Right lung (tissue), 10 donors: ENCODE results near the gene CNGA2. TPM values are rescaled to one million over a fixed set of nuclear protein-coding genes. Genes with fewer than 3 reads are reported as not detected.
"Not testable (repeated sequence)": the region's sequence is repeated elsewhere in the genome, so short reads cannot be mapped to it uniquely, and the experiment has no call there.

Experiments
- DNase-seq, 2 donors: peaks; one replicate each; pipeline ENCODE4 v3.0.0-alpha.2; 2013
- long read RNA-seq, 8 donors: transcript quantifications; one replicate each; lab custom pipeline, GENCODE V29; 2026
- polyA plus RNA-seq, 5 donors: library from polyadenylated mRNA; unstranded; fragments of 120-200 nt; gene quantifications; one replicate each; pipeline versions ENCODE4 v1.2.1 to v1.2.3, GENCODE V29; 2013; ENCODE audit warnings: inconsistent platforms in 1 of 5, low replicate concordance in 1 of 5; ENCODE audit not compliant: insufficient read length in 5 of 5, insufficient read depth in 1 of 5

The CNGA2 gene
- polyA plus RNA-seq, result not detected
- long read RNA-seq, donor 1, result 0 reads
- long read RNA-seq, donor 2, result 0 reads
- long read RNA-seq, donor 3, result 0 reads
- long read RNA-seq, donor 4, result 0 reads
- long read RNA-seq, donor 5, result 0 reads
- long read RNA-seq, donor 6, result 0 reads
- long read RNA-seq, donor 7, result 0 reads
- long read RNA-seq, donor 8, result 0 reads

DNA sequence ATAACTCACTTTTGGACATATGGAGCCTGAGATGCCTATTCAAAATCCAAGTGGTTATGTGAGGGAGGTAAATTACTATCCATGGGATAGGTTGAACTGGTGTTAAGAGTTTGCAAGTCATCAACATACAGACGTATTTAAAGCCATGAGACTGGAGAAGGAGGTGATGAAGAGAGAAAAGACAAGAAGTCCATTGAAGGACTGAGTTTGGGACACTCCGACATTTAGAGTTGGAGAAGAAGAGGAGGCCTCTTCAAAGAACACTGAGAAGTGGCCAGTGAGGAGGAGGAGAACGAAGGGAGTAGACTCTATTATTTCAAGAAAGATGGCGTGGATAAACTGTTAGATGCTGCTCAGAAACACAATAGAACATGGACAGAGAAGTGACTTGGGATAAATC is at the start of gene CNGA2:
Gene CNGA2 (plus strand): TSS at position 301 of the 400 bp plus-strand sequence. CDS start 3,738 bp downstream, outside the sequence.
- no peak for DNase-seq

DNA sequence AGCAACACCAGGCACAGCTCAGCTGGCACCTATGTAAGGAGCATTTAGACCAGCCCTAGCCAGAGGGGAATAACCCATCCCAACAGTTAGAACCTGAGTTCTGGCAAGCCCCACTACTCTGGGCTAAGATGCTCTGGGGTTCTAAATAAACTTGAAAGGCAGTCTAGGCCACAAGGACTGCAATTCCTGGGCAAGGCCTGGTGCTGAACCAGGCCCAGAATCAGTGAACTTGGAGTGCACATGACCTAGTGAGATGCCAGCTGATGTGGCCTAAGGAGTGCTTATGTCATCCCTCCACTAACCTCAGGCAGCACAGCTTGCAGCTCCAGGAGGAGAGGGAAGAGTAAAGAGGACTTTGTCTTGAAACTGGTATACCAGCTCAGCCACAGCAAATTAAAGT is 46.9 kb upstream of the CNGA2 start:
- no peak for DNase-seq

DNA sequence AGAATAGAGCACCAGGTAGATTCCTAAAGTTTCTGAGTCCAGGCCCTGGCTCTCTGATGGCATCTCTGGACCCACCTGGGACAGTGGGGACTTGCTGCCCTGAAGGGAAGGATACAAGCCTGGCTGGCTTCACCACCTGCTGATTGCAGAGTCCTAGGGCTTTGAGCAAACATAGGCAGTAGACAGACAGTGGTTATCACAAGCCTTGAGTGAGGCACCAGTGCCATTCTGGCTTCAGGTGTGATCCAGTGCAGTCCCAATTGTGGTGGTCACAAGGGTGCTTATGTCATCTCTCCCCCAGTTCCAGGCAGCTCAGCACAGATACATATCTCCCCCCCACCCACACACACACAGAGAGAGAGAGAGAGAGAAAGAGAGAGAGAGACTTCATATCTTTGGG is 45.9 kb upstream of the CNGA2 start:
- no peak for DNase-seq

DNA sequence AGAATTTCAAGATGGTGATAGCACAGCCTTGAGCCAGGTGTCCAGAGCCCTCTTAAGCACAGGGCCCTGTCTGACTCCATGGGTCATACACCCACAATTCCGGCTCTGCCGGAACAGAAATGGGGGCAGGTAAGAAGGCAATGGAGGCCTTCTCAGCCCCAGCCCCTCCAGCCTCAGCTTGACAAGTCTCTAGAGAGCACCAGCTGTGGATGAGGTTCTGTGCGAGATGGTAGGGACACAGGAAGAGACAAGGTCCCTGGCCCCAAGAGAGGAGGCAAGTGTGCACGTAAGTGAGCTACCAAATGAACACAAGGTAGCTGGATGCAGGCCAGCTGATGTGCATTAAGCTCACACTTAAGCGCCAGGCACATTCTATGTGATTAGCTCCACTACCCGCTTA is 41.7 kb upstream of the CNGA2 start:
- no peak for DNase-seq

DNA sequence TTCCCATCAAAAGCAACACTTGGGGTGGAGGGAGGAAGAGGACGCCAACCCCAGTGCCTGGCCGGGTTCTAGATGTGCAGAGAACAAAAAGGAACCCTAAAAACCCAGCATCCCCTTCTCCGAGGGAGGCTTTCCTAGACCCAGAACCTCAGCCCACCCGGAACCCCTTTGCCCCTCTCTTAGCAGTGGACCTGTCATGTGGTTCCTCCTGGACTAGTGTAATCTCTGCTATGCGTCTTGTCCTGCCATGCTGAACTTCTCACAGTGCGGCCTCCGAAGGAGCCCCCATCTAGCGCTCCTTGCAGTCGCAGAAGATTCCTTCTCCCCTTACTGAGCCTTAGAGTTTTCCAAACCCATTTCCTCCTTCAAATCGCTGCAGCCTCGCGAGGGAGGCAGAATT is 40.4 kb upstream of the CNGA2 start:
- no peak for DNase-seq

DNA sequence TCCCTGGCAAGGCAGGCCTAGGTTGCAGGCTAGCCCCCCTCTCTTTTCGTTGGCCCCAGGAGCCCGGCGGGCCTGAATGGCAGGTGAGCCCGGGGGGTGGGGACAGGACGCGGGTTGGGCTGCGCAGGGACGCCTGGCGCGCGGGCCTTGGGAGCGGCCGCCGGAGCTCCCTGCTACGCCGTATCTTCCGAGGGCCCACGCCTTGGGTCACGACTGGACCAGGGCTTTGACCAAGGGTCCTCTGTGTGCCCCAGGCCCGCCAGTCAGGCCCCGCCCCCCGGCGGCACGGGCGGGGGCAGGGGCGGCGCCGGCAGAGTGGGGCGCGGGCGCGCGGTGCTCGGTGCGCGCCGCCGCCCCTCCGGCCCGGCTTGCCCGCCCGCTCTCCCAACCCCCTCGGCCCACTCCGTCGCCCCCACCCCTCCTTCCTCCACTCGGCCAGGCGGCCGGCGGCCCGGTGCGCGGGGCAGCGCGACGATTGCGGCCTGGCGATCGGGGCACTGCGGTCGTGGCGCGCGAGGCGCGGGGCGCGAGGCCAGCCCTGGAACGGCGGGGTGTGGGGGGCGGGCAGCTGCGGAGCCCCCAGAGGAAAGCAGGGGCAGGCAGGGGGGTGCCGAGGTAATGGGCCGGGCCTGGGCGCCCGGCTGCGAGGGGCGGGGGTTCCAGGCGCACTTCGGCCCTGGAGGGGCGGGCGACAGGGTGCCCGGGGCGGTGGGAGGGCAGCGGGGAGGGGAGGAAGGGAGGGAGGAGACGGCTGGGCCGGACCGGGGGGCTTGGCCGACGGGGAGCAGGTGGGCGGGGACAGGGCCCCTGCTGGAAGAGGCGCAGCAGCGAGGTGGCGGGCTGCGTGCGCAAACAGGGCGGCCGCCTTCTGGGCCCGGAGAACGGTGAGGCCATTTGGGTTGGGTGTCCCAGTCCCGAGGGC is 39.6 kb upstream of the CNGA2 start, which contains the start of gene PRRG3:
Gene PRRG3 (plus strand): TSS at position 798 of the 922 bp plus-strand sequence. CDS start 3,357 bp downstream, outside the sequence.
- no peak for DNase-seq

DNA sequence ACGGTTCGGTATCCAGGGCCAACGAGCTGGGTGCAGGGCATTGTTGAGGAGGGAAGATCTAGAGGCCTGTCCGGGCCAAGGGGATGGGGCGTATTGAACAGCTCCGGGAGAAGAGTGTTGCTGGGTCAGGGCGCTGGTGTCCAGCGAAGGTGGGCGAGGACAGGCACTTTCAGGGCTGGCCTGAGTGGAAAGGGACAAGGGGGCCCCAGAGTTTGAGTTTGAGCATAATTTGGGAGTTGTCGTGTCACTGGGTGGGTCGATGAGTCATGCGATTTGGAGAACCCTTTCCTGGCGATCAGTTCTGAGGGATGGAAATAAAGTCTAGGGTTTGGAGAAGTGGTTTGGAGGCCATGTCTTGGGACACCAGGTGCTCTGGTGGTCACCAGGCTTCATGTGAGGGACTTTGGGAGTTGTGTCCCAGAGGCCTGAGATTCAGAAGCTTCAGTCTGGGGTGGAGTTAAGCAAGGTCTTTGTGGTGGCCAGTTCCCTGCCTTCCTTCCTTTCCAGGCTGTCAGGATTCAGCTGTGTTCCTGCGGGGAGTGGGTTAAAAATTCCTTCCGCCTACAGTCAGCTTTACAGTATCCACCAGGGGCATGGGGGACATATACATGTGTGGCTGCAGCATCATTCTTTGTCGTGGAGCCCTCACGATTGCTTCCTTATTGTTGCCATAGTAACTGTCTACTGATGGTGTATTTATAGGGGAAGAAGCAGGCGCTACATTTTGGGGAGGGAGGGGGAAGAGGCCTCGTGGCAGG is 38.8 kb upstream of the CNGA2 start:
- no peak for DNase-seq

DNA sequence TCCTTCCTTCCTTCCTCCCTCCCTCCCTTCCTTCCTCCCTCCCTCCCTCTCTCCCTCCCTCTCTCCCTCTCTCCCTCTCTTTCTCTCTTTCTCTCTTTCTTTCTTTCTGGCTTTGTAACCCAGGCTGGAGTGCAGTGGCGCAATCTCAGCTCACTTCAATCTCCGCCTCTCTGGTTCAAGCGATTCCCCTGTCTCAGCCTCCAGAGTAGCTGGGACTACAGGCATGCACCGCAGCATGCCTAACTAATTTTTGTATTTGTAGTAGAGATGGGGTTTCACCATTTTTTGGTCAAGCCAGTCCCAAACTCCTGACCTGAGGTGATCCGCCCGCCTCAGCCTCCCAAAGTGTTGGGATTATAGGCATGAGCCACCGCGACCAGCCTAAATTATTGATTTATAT is 37.5 kb upstream of the CNGA2 start:
- not testable (repeated sequence) for DNase-seq

DNA sequence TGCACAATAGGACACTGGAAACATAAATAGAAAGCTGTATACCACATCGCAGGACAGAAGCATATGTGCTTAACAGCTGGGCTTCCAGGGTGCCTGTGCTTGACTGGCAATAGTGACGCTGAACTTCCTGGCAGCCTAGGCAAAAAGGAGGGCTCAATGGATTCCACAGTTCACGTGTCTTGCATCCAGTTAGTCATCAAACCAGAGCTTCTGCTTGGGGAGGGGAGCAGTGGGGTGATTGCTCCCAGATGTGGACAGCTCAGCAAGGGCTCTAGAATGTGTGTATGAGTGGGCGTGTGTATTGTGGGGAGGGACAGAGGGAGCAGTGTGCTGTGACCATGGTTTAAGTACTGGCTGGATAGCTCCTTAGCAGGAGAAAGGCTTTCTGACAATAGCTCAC is 37.0 kb upstream of the CNGA2 start:
- DNase-seq, result no peak

DNA sequence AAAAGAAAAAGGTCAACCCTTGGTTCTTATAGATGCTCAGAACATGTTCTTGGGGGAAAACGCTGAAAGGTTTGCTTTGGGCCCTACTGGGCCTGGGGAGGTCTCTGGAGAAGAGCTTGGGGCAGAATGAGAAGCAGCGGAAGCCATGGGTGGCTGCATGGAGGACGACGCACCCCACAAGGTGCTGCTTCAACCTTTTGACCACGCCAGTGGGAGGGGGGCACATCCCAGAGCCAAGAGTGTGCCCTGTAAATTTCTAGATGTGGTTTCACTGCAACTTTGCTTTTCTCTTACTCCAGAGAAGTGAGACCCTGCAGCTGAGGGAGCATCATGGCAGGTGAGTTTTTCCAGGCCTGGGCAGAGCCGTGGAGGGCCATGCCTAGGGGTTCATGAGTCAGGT is 36.1 kb upstream of the CNGA2 start:
- DNase-seq, result no peak

DNA sequence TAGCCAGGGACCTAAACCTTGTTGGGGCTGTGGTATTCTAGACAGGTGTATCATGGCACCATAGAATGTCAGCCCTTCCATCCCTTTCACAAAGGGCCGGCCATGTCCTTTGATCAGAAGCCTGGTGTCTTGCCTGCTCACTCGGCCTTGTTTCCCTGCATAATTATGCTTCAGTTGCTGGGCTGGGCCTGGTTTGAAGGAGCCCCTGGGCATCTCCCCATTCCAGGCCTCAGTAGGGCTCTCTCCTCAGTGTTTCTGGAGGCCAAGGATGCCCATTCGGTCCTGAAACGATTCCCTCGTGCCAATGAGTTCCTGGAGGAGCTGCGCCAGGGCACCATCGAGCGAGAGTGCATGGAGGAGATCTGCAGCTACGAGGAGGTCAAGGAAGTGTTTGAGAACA is 34.8 kb upstream of the CNGA2 start:
- DNase-seq, result no peak

DNA sequence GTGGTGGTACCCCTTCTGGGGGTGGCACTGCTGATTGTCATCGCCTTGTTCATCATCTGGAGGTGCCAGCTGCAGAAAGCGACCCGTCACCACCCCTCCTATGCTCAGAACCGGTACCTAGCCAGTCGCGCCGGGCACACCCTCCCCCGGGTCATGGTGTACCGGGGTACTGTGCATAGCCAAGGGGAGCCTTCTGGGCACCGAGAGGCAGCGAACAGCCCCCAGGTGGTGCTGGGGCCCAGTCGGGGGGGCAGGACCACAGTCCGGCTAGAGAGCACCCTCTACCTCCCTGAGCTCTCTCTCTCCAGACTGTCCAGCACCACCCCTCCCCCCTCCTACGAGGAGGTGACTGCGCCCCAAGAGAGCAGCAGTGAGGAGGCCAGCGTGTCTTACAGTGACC is 34.0 kb upstream of the CNGA2 start:
- DNase-seq, result no peak

DNA sequence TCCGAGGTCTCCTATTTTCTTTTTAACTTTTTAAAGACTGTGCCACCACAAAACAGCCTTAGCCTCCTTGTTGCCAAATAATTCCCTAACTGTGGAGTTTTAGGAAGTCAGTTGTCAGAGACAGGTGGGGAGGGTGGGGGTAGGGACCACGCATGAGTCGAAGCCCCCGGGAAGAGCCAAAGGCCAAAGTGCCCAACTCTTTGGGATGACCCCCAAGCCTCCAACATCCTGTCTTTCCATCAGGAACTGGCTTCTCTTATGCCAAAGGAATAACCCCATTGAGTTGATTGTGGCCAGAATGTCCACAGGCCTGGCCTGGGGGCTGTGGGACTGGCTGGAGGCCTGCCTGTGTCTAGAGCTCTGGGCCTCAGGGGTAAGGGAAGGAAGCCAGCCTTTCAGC is 33.5 kb upstream of the CNGA2 start:
- DNase-seq, result no peak

DNA sequence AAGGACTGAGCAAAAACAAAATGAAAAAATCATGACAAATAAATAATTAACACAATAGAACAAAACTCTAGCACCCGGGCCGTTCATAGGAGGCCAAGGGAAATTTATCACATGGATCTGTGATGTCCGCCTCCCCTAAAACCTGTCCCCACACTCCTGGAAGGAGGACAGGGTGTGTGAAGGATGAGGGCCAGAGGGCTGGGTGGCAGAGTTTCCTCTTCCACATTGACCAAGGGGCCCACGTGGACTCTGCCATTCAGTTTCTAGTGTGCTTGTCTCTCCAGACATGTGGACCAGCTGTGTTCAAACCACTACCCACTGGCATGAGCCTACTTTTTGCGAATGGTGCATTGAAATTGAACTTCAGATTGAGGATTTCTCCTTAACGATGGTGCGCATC is 33.0 kb upstream of the CNGA2 start:
- DNase-seq, result no peak

DNA sequence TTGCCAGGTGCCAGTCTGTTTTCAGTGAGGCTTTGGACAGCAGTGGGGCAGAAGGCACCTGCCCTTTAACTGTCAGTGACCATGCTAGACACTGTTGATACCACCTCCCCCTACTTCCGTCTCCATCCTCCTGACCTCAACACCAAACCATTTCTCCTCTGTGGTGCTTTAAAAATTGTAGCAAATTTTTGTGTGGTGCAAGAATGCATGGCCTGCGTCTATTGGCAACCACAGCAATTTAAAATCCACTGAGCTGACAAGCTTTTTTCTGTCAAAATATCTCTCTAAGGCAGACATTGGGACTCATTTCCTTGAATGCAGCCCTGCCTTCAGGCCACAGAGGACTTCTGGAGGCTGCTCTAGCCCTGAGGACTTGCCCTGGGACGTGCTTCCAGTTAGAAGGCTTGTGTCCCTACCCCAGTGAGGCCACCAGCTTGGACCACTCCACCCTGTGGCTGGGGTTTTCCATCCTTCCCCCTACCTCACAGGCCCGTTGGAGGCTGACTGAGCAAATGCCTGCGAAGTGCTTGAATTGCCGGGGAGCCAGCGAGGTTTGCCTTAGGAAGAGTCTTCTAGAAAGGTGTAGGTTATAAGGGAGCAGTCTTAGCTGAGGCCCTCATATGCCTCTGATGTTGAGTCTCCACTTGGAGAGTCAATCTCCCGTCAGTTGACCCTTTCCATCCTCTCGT is 32.4 kb upstream of the CNGA2 start:
- DNase-seq, result no peak

DNA sequence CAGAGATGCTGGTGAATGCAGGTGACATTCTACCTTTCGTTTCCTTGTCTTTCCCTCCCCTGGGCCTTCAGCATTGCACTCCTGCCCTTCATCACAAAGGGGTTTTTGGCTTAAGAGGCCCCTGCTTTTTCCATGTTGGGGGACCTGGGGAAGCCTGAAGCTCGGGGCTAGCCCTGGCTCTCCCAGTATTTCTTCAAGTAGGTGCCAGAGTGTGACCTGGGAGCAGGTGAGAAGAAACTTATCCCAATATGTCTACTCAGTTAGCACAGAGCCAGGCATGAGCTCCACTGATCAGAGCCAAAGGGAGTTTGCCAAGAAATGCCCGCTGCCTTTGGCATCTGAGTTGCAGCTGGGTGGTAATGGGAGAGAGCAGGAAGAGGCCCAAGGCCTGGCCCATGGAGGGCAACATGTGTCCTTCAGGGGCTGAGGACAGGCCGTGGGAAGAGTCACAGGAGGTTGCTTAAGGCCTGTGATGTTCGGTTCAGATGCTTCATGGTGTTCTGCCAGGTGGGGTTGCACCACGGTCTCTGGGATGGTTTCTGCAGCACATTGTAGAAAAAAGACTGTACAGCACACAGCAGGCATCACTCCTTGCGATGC is 31.7 kb upstream of the CNGA2 start:
- no peak for DNase-seq

DNA sequence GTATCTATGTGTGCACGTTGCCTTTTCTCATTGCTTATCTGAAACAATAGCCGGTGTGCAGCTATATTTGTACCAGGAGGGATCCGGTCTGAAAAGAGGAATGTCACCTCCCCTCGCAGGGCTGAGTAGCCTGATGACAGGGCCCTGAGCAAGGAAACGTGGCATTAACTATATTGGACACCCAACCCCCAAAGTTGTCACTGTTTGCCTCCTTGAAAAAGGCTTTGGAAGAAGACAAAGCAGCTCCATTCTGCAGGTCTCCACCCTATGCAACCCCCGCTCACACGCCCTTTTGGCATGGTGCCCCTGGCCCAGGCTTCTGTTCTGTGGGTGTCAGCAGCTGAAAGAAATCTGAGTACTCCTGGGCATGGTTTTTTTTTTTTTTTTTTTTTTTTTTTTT is 31.1 kb upstream of the CNGA2 start:
- peak in 1 of 2 donors; percentile 34 for DNase-seq

DNA sequence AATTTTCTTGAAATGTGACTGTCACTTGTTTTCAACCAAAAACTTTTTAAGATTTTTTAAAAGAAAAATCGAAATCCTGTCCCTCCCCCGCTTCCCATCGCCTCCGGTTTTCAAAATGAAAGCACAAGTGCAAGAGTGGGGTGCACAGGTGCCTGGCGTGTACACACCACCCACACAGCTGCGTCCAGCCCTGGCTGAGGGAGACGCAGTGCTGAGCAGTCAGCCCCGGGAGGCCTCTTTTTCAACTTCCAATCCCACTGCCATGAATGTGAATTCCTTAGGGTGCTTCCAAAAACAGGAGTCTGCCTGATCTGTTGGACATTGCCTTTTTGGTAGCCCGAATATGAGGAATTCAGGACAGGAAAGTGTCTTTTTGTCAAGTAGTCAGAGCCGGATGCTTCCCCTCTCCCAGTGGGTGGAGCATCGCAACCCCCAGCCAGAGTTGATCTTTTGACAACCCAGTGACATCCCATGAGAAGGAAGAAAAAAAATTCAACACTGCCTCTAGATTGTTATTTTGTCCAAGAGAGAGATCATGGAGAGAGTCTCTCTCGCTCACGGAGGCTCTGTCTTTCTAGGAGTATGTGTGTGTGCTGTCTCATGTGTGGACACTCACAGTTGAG is 30.4 kb upstream of the CNGA2 start:
- DNase-seq, result no peak

DNA sequence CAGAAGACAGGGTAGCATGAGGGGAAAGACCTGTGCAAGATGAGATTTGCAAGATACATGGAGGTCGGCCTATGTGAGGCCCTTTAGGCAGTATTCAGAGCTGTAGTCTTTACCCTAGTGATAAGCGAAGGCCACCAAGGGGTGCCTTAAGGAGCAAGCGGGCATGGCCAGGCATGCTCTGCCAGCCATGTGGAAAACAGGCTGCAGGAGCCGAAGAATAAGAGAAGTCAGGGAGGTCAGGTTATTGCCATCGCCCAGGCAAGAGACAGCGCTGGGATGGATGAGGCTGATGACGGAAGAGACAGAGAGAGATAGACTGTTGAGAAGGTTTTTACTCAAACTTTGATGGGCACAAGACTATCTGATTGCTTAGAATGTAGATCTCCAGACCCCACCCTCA is 25.7 kb upstream of the CNGA2 start:
- no peak for DNase-seq

DNA sequence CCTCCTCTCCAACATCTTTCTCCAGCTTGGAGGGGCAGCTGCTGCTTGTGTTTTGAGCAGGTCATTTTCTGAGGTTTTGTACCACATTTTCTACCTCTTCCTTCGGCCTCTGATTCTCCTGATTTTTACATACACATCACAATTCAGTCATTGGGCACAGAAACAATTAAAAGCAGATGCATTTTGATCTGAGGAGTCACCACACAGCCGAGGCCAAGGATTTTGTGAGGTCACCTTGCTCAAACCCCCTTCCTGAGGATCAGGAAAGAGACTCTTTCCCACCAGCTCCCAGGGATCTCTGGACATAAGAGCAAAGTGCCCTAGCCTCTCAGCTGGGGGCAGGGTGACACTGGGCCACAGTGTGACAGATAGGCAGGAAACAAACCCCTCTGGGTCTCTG is 24.1 kb upstream of the CNGA2 start:
- DNase-seq, result no peak

DNA sequence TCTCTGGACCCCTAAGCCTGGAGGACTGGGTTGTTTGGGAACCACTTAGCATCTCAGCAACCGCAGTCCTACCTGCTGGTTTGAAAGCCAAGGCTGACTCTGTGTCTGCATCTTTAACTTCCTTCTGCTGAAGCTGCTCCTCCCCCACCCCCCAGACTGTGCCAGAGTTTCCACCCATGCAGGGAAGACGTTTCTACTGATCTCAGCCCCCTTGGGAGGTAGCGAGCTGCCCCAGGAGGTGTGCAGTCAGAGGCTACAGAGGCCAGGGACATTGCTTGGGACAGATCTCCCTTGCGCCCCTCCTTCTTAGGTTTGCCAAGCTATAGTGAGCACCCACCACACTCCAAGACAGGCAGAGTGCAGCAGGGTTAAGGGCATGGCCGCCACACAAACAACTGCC is 23.4 kb upstream of the CNGA2 start:
- DNase-seq, result no peak
